PC-9 (cell line): ENCODE results near the gene TEN1.

ENCODE experiments used
- CTCF ChIP-seq: fragments of 200-600 bp; sonication (generic); conservative IDR thresholded peaks from 2 replicates; pipeline ENCODE4 v1.6.1; 2017; ENCODE audit warnings: mixed run types, antibody characterized with exemption, mild to moderate bottlenecking, moderate library complexity
- EZH2 ChIP-seq: fragments of 200-600 bp; sonication (generic); IDR thresholded peaks from 2 replicates; pipeline ENCODE4 v1.8.0; 2017; ENCODE audit warnings: antibody characterized with exemption, low read depth

GRCh38 chr17:76034428-76035350 lies 55.6 kb downstream of the TEN1 start:
- TF ChIP-seq CTCF (no peak), EZH2 (no peak)
